ENCODE data around the gene NXPE3. TPM values are rescaled to one million over a fixed set of nuclear protein-coding genes. Genes with fewer than 3 reads are reported as not detected.

NXPE3 gene
- total RNA-seq, 4 donors from 2014 or later: 8.9 to 15.5 (median 12.5) TPM

- TF ChIP-seq CTCF (IDR thresholded peaks at IDR 0.05; ENCODE audit: low read depth): no peak
These were observed 67.7 kb downstream of the NXPE3 start for GRCh38 chr3:101846709-101847108.

DNA sequence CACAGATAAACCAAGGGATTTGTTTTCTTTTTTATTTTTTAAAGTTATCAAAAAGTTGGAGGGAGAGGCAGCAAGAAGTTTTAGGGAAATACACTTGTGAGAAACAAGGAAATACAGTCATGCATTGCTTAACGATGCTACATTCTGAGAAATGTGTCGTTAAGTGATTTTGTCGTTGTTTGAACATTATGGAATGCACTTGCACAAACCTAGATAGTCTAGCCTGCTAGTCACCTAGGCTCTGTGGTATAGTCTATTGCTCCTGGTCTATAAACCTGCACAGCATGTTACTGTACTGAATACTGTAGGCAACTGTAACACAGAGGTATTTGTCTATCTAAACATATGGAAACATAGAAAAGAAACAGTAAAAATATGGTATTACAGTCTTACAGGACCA, 68.3 kb downstream of the NXPE3 start:
- TF ChIP-seq CTCF (IDR thresholded peaks at IDR 0.05; ENCODE audit: low read depth): no peak

- no peak for TF ChIP-seq CTCF (IDR thresholded peaks at IDR 0.05; ENCODE audit: low read depth)
These were observed 69.3 kb downstream of the NXPE3 start for GRCh38 chr3:101848326-101848725.

DNA sequence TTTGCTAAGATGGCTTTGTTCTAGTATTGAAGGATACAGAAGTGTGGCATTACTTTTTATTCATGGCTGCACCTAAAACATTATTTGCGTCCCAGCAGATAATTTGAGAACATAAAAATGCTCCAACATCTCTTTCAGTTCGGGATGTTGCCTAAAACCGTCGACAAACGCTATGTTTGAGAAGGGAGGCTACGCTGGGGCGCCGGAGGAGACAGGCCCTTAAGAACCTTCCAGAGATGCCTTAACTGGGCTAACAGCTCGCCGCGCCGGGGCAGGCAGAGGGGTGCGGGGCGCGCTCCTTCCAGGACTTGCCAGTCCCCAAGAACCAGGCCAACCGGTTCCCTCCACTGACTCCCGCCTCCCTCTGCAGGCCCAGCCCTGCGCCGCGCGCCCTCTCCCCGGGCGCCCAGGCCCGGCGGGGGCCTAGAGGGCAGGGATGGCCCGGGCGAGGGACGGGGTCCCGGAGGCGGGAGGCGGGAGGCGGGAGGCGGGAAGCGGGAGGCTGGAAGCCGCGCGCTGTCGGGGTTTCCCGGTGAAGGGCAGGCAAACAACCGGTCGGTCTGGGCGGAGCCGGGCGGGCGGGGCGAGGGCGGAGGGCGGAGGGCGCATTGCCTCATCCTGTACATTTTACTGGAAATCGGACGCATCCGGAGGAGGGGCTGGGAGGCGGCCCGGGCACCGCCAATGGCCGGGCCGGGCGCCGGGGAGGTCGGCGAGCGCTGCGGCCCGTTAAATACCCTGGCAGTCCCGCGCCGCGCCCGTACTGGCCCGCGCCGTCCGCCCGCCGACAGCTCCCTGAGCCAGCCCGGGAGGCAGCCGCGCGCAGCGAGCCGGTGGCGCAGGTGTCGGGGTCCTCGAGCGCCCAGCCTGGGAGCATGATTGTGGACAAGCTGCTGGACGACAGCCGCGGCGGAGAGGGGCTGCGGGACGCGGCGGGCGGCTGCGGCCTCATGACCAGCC, 70.0 kb downstream of the NXPE3 start, which contains the start of gene NFKBIZ:
NFKBIZ (plus strand) TSS at position 761 of the 960 bp plus-strand sequence; CDS start at position 876, 115 bp downstream.
- TF ChIP-seq CTCF (IDR thresholded peaks at IDR 0.05; ENCODE audit: low read depth): no peak

GRCh38 chr3:101849714-101850245, 70.8 kb downstream of the NXPE3 start:
- no peak for TF ChIP-seq CTCF (IDR thresholded peaks at IDR 0.05; ENCODE audit: low read depth)

DNA sequence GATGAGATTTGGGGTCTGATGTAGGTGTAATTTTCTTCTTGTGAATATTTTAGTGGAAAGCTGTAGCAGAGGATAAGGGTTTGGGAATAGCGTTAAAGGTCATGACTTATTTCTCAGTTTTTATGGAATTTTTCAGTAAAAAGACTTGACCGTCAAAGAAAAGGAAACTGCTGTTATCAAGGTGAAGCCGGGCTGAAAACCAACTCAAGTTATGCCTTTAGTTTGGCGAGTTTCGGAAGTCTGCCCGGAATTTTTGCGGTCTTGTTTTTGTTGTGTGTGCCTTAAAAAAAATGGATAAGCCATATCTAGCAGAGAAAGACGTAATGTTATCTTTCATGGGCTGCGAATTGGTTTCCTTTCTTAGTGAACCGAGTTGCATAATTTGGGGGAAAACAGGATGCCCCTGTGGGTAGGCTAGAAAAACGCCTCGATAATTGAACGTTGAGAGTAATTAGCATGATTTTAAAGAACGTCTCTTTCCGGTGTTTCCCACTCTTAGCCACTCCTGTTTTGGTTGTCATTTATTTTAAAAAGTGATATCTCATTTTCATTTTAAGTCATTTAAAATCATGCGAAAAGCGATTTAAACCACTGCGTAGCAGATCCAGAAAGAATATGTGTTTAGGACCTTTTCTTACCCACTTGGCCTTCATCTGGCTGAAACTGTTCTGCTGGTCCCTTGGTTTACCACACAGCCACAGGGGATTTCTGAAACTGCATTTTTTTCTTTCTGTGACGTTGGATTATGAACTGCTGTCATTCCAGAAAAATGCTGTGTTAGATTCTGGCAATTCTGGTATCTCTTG, 71.4 kb downstream of the NXPE3 start:
- no peak for TF ChIP-seq CTCF (IDR thresholded peaks at IDR 0.05; ENCODE audit: low read depth)

All from subcutaneous adipose tissue (tissue), 4 donors.